ENCODE data around the gene TMEM200B.

The TMEM200B gene

GRCh38 chr1:29162025-29162424 is 38.3 kb upstream of the TMEM200B start:
- H3K27ac ChIP-seq (ENCODE audit: low read length), result no peak overlapping the region
- H3K79me2 ChIP-seq (ENCODE audit: low read length), result peaks cover 97% of the 10 kb centered on the region
- peaks cover 31% of the 10 kb centered on the region for H3K36me3 ChIP-seq (replicated peaks; ENCODE audit: insufficient read depth, low read length)

GRCh38 chr1:29159773-29160172 is 36.1 kb upstream of the TMEM200B start:
- Histone ChIP-seq H3K27me3 (replicated peaks; ENCODE audit: insufficient read depth, low read length) (no peaks in the 10 kb centered on the region), H2AFZ (ENCODE audit: low read length) (no peak overlapping the region), H3K9me2 (replicated peaks; ENCODE audit: insufficient read depth, low read length) (no peaks in the 10 kb centered on the region), H3K4me3 (ENCODE audit: low read length) (no peak overlapping the region), H3K9me3 (replicated peaks; ENCODE audit: insufficient read depth, low read length) (no peaks in the 10 kb centered on the region), H3K27ac (ENCODE audit: low read length) (no peak overlapping the region), H3K36me3 (replicated peaks; ENCODE audit: insufficient read depth, low read length) (peaks cover 29% of the 10 kb centered on the region), H3K9ac (ENCODE audit: low read length) (no peak overlapping the region), H3K79me2 (ENCODE audit: low read length) (peaks cover 97% of the 10 kb centered on the region), H3F3A (ENCODE audit: insufficient read depth, low read length) (no peaks in the 10 kb centered on the region), H4K20me1 (ENCODE audit: insufficient read depth, low read length) (peaks cover 39% of the 10 kb centered on the region), H3K4me1 (ENCODE audit: low read length) (no peaks in the 10 kb centered on the region), H3K4me2 (ENCODE audit: low read depth, low read length) (no peak overlapping the region)
- no peak for DNase-seq
- TF ChIP-seq CTCF (IDR thresholded peaks at IDR 0.05; ENCODE audit: low read length) (no peak), EZH2phosphoT487 (IDR thresholded peaks at IDR 0.05; ENCODE audit: low read length) (no peak), EZH2 (optimal IDR thresholded peaks at IDR 0.05; ENCODE audit: low read depth, low read length) (no peak)

More at GRCh38 chr1:29162025-29162424, 38.3 kb upstream of the TMEM200B start:
- no peak for DNase-seq
- no peak overlapping the region for H3K4me2 ChIP-seq (ENCODE audit: low read depth, low read length)
- H3K4me3 ChIP-seq (ENCODE audit: low read length), result no peak overlapping the region
- no peaks in the 10 kb centered on the region for H3K9me3 ChIP-seq (replicated peaks; ENCODE audit: insufficient read depth, low read length)
- H4K20me1 ChIP-seq (ENCODE audit: insufficient read depth, low read length), result peaks cover 53% of the 10 kb centered on the region
- H3K4me1 ChIP-seq (ENCODE audit: low read length), result no peaks in the 10 kb centered on the region
- H3K27me3 ChIP-seq (replicated peaks; ENCODE audit: insufficient read depth, low read length), result no peaks in the 10 kb centered on the region
- no peaks in the 10 kb centered on the region for H3K9me2 ChIP-seq (replicated peaks; ENCODE audit: insufficient read depth, low read length)
- no peaks in the 10 kb centered on the region for H3F3A ChIP-seq (ENCODE audit: insufficient read depth, low read length)
- H2AFZ ChIP-seq (ENCODE audit: low read length), result no peak overlapping the region
- TF ChIP-seq EZH2 (optimal IDR thresholded peaks at IDR 0.05; ENCODE audit: low read depth, low read length), result no peak
- no peak for TF ChIP-seq EZH2phosphoT487 (IDR thresholded peaks at IDR 0.05; ENCODE audit: low read length)
- no peak for TF ChIP-seq CTCF (IDR thresholded peaks at IDR 0.05; ENCODE audit: low read length)
- no peak overlapping the region for H3K9ac ChIP-seq (ENCODE audit: low read length)

- no peaks in the 10 kb centered on the region for H3K27me3 ChIP-seq (replicated peaks; ENCODE audit: insufficient read depth, low read length)
These were observed 33.5 kb upstream of the TMEM200B start for GRCh38 chr1:29157269-29157601.

More at GRCh38 chr1:29157269-29157601, 33.5 kb upstream of the TMEM200B start:
- Histone ChIP-seq H3K36me3 (replicated peaks; ENCODE audit: insufficient read depth, low read length) (peaks cover 35% of the 10 kb centered on the region), H3K4me1 (ENCODE audit: low read length) (no peaks in the 10 kb centered on the region), H3K9me3 (replicated peaks; ENCODE audit: insufficient read depth, low read length) (no peaks in the 10 kb centered on the region), H3K4me2 (ENCODE audit: low read depth, low read length) (no peak overlapping the region), H3K4me3 (ENCODE audit: low read length) (no peak overlapping the region), H3K27ac (ENCODE audit: low read length) (no peak overlapping the region), H4K20me1 (ENCODE audit: insufficient read depth, low read length) (peaks cover 18% of the 10 kb centered on the region; the same call in 1 of the 2 replicates), H3K9me2 (replicated peaks; ENCODE audit: insufficient read depth, low read length) (no peaks in the 10 kb centered on the region), H3K79me2 (ENCODE audit: low read length) (peaks cover 83% of the 10 kb centered on the region), H2AFZ (ENCODE audit: low read length) (no peak overlapping the region), H3F3A (ENCODE audit: insufficient read depth, low read length) (no peaks in the 10 kb centered on the region), H3K9ac (ENCODE audit: low read length) (no peak overlapping the region)
- no peak for TF ChIP-seq EZH2 (optimal IDR thresholded peaks at IDR 0.05; ENCODE audit: low read depth, low read length)
- no peak for TF ChIP-seq CTCF (IDR thresholded peaks at IDR 0.05; ENCODE audit: low read length)
- TF ChIP-seq EZH2phosphoT487 (IDR thresholded peaks at IDR 0.05; ENCODE audit: low read length), result no peak
- DNase-seq, result no peak
